GM12878 (cell line): Measurements from ENCODE around the gene OTOG. TPM values are rescaled to one million over a fixed set of nuclear protein-coding genes. Genes with fewer than 3 reads are reported as not detected.

ENCODE experiments used
- ATAC-seq: fragments of 200-7000 bp; cut with Tn5 transposase; 3 replicates; pipeline ENCODE4 v1.9.1; 2020; ENCODE audit warnings: mild to moderate bottlenecking, moderate library complexity
- BruUV-seq: library from RNA; stranded (reverse); fragments of 400-500 nt; replicated peaks from 2 replicates; lab custom pipeline; 2021; lab: Mats Ljungman, UMichigan
- CTCF ChIA-PET: fragments of 300-600 bp; sonication (Branson Sonifier 250); formaldehyde crosslinking; extraction: SDS; loops from one replicate; lab custom pipeline; 2021; ENCODE audit warnings: inconsistent platforms; lab: Yijun Ruan, JAX
- POLR2A ChIA-PET: fragments of 350-600 bp; formaldehyde crosslinking; extraction: SDS; loops from one replicate; lab custom pipeline; 2021; ENCODE audit warnings: inconsistent platforms; lab: Charles Lee
- RAD21 ChIA-PET: fragments of 300-600 bp; sonication (Branson Sonifier 250); formaldehyde crosslinking; loops from one replicate; lab custom pipeline; 2023; ENCODE audit warnings: antibody characterized with exemption; ENCODE audit not compliant: unreplicated experiment; lab: Charles Lee
- SMC1A ChIA-PET: fragments of 300-600 bp; sonication (Branson Sonifier 250); formaldehyde crosslinking; loops from one replicate; lab custom pipeline; 2023; ENCODE audit not compliant: unreplicated experiment, uncharacterized antibody; lab: Charles Lee
- DNase-seq: peaks from one replicate; pipeline ENCODE4 v3.0.0-alpha.2; 2011; ENCODE audit warnings: low read depth, low spot score
- FAIRE-seq: peaks from 3 replicates; lab custom pipeline; 2011; peaks lifted over from hg19 to GRCh38; lab: Jason Lieb, UNC
- H2AFZ ChIP-seq: 2 replicates; pipeline ENCODE4 v1.6.0; 2011; ENCODE audit warnings: low read depth, low read length, control low read depth; ENCODE audit not compliant: control insufficient read depth
- H3K27ac ChIP-seq: 2 replicates; pipeline ENCODE4 v1.5.1; 2011; ENCODE audit warnings: control low read depth; ENCODE audit not compliant: control insufficient read depth, insufficient read depth
- H3K27me3 ChIP-seq, 2 experiments: replicated peaks in 1 of 2; 2 replicates each; pipeline versions ENCODE4 v1.6.0 to v1.6.1; 2011; ENCODE audit warnings: low read length in 1 of 2; ENCODE audit not compliant: control insufficient read depth in 2 of 2, insufficient read depth in 2 of 2
- H3K36me3 ChIP-seq, 2 experiments: 2 replicates each; pipeline ENCODE4 v1.5.1; 2011; ENCODE audit warnings: low read length in 1 of 2; ENCODE audit not compliant: control insufficient read depth in 2 of 2, insufficient read depth in 2 of 2
- H3K4me1 ChIP-seq: 2 replicates; pipeline ENCODE4 v1.6.1; 2011; ENCODE audit warnings: mild to moderate bottlenecking, low read length, moderate library complexity, mixed read lengths; ENCODE audit not compliant: control insufficient read depth, insufficient read depth
- H3K4me2 ChIP-seq: 2 replicates; pipeline ENCODE4 v1.6.0; 2011; ENCODE audit warnings: control low read depth; ENCODE audit not compliant: control insufficient read depth, insufficient read depth
- H3K4me3 ChIP-seq: fragments of 200-600 bp; sonication (generic); 2 replicates; pipeline ENCODE4 v1.5.1; 2016
- H3K79me2 ChIP-seq: 2 replicates; pipeline ENCODE4 v1.6.0; 2011; ENCODE audit warnings: low read length; ENCODE audit not compliant: control insufficient read depth, insufficient read depth
- H3K9ac ChIP-seq: 2 replicates; pipeline ENCODE4 v1.8.0; 2011; ENCODE audit warnings: low read length, control low read depth, mixed read lengths; ENCODE audit not compliant: control insufficient read depth, insufficient read depth
- H3K9me3 ChIP-seq: replicated peaks from 3 replicates; pipeline ENCODE4 v1.5.1; 2011; ENCODE audit warnings: mild to moderate bottlenecking, low read length; ENCODE audit not compliant: control insufficient read depth, insufficient read depth
- H4K20me1 ChIP-seq: 2 replicates; pipeline ENCODE4 v1.6.0; 2011; ENCODE audit not compliant: control insufficient read depth, insufficient read depth
- EZH2 ChIP-seq: IDR thresholded peaks from 2 replicates; pipeline ENCODE4 v1.6.1; 2012; ENCODE audit warnings: low read depth, mild to moderate bottlenecking, control low read depth, inconsistent platforms, low read length, borderline replicate concordance; ENCODE audit not compliant: control insufficient read depth
- IKZF1 ChIP-seq: fragments of 450-650 bp; conservative IDR thresholded peaks from 2 replicates; pipeline ENCODE4 v1.6.1; 2017; ENCODE audit warnings: antibody characterized with exemption, mild to moderate bottlenecking
- JUND ChIP-seq: IDR thresholded peaks from 2 replicates; pipeline ENCODE4 v1.6.1; 2012; ENCODE audit warnings: low read depth, mild to moderate bottlenecking, low read length, improper control_type of control experiment, moderate library complexity
- MTA2 ChIP-seq: fragments of 450-650 bp; IDR thresholded peaks from 2 replicates; pipeline ENCODE4 v1.6.1; 2016; ENCODE audit warnings: low read depth, mild to moderate bottlenecking, moderate library complexity
- SMAD1 ChIP-seq: fragments of 450-650 bp; IDR thresholded peaks from 2 replicates; pipeline ENCODE4 v1.6.1; 2018; ENCODE audit warnings: mild to moderate bottlenecking, low read depth; ENCODE audit not compliant: partially characterized antibody
- ZBTB11 ChIP-seq: fragments of 450-650 bp; formaldehyde crosslinking; IDR thresholded peaks from 2 replicates; pipeline ENCODE4 v1.5.0; 2022; ENCODE audit warnings: mild to moderate bottlenecking, missing genetic modification characterization
- WGBS: methylation state at CpG from one replicate; pipeline ENCODE4 v1.1.6; 2016; ENCODE audit warnings: low lambda C conversion rate; ENCODE audit not compliant: insufficient replicate concordance, insufficient coverage; ENCODE audit errors: missing lambda C conversion rate; 5-methylcytosine and 5-hydroxymethylcytosine counted together
- in situ Hi-C: fragments of 300-500 bp; cut with MboI; formaldehyde crosslinking; loops from 9 replicates; pipeline ENCODE4 v1.14.3; 2018; ENCODE audit warnings: mixed read lengths
- intact Hi-C: fragments of 100-400 bp; cut with micrococcal nuclease; formaldehyde crosslinking; loops from one replicate; pipeline ENCODE4 v1.14.2; 2022; ENCODE audit not compliant: unreplicated experiment
- polyA plus RNA-seq, 11 experiments: library from polyadenylated mRNA; depleted of rRNA in 4 of 11; unstranded in 6 of 11; stranded (reverse) in 5 of 11; fragments of >200 nt; fragmentation: Nextera tagmentation in 4 of 11; fragmentation: Illumina TruSeq in 1 of 11; extraction: Ambion mirVana in 4 of 11; extraction: Trizol in 1 of 11; gene quantifications; 1 replicate in 1 of 11; 2 replicates in 10 of 11; pipeline versions ENCODE4 v1.2.1 to v1.2.3, GENCODE V29; 2011 to 2016; ENCODE audit warnings: inconsistent platforms in 2 of 11, missing spikeins in 2 of 11, low read depth in 1 of 11
- total RNA-seq, 4 experiments: library from RNA; depleted of rRNA in 3 of 4; stranded (reverse); fragments of >200 nt in 3 of 4; fragmentation: Illumina TruSeq in 1 of 4; extraction: Trizol in 1 of 4; gene quantifications; 2 replicates each; pipeline versions ENCODE4 v1.2.1 to v1.2.3, GENCODE V29; 2013 to 2021
- TF ChIP-seq, protein P1 (sequence below): fragments of 450-650 bp; conservative IDR thresholded peaks from 2 replicates; pipeline ENCODE4 v1.6.1; 2017; ENCODE audit warnings: mild to moderate bottlenecking, moderate library complexity

The OTOG gene
- total and polyA plus RNA-seq, 10 of the 15 experiments (the other 5 are each of a cell fraction or from before 2014, with no cell fraction given) = not detected

- Histone ChIP-seq H3K9ac (no peak overlapping the region), H3K9me3 (no peaks in the 10 kb centered on the region), H2AFZ (no peak overlapping the region), H3K36me3 (no peaks in the 10 kb centered on the region), H3K79me2 (no peaks in the 10 kb centered on the region), H4K20me1 (no peaks in the 10 kb centered on the region; the same call in 1 of the 2 replicates)
- ATAC-seq (no peak), DNase-seq (no peak)
- TF ChIP-seq IKZF1 (no peak), JUND (no peak), MTA2 (no peak), SMAD1 (no peak), EZH2 (no peak), ZBTB11 (no peak)
- TF ChIP-seq, protein P1, sequence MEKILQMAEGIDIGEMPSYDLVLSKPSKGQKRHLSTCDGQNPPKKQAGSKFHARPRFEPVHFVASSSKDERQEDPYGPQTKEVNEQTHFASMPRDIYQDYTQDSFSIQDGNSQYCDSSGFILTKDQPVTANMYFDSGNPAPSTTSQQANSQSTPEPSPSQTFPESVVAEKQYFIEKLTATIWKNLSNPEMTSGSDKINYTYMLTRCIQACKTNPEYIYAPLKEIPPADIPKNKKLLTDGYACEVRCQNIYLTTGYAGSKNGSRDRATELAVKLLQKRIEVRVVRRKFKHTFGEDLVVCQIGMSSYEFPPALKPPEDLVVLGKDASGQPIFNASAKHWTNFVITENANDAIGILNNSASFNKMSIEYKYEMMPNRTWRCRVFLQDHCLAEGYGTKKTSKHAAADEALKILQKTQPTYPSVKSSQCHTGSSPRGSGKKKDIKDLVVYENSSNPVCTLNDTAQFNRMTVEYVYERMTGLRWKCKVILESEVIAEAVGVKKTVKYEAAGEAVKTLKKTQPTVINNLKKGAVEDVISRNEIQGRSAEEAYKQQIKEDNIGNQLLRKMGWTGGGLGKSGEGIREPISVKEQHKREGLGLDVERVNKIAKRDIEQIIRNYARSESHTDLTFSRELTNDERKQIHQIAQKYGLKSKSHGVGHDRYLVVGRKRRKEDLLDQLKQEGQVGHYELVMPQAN = no peak
- TF ChIP-seq, all 136 proteins: peak for 0
- Histone ChIP-seq H3K27ac (no peak overlapping the region), H3K4me2 (no peak overlapping the region), H3K27me3 (peaks cover 2 to 16% of the 10 kb centered on the region in 2 experiments), H3K4me3 (no peak overlapping the region), H3K4me1 (no peaks in the 10 kb centered on the region)
- in situ Hi-C loops (no loop called here), intact Hi-C loops (no loop called here)
- no TSS peak for BruUV-seq
- RAD21 ChIA-PET = no interaction called here
- WGBS = 44% methylated on average over 6 of the region's 6 CpGs
- FAIRE-seq = no peak
- CTCF ChIA-PET = interaction anchor here (0.5 kb wide), 1 partner anchor 11 kb away, joined by 3 read pairs; no protein-coding TSS in a partner anchor
- POLR2A ChIA-PET = no interaction called here
- SMC1A ChIA-PET = no interaction called here
Observed at GRCh38 chr11:17649261-17649660, 102.2 kb downstream of the OTOG start.
